ENCODE measurements around the gene CYP8B1.

The CYP8B1 gene, protein sequence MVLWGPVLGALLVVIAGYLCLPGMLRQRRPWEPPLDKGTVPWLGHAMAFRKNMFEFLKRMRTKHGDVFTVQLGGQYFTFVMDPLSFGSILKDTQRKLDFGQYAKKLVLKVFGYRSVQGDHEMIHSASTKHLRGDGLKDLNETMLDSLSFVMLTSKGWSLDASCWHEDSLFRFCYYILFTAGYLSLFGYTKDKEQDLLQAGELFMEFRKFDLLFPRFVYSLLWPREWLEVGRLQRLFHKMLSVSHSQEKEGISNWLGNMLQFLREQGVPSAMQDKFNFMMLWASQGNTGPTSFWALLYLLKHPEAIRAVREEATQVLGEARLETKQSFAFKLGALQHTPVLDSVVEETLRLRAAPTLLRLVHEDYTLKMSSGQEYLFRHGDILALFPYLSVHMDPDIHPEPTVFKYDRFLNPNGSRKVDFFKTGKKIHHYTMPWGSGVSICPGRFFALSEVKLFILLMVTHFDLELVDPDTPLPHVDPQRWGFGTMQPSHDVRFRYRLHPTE

GRCh38 chr3:42875325-42876151, at the start of gene CYP8B1:
CYP8B1 (minus strand) TSS chr3:42875879; CDS start chr3:42875816, 63 bp downstream.
- DNase-seq: no peak

GRCh38 chr3:42923606-42924005, 47.9 kb upstream of the CYP8B1 start:
- DNase-seq: no peak

- no peak for DNase-seq
Observed at GRCh38 chr3:42914771-42915515, 39.3 kb upstream of the CYP8B1 start.

DNA sequence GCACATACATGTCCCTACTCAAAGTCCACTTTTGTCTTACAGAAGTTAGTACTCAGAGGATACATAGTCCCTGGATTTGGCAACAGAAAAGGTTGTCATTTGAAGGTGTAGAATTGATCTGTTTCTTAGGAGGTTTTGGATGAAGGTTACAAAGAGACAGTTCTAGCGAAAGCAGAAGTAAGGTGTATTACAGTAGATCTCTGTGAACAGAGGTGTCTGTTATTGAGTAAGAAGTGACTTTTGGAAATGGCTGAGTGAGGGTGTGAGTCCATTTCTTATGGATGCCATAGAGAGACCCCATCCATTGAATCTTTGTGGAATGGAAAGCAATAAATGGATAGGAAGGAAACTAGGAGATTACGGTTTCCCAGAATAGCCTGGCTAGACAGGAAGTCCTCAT, 35.9 kb upstream of the CYP8B1 start:
- DNase-seq: no peak

DNA sequence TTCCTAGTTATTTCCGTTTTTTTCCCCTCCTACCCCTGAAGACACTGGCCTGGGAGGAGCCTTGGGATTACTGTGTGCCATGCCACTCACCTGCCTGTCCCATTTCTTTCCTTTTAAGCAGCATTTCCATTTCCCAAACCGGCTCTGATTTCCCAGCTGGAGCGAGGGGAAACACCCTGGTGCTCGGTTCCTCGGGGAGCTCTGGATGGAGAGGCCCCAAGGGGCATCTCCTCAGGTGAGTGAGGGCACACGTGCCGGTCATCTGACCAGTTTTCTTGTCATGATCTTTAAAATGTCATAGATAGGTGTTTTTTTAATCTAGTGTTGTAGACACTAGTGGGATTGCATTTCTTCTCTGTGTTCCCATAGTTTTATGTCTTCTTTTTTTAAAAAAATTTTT, 33.0 kb upstream of the CYP8B1 start:
- DNase-seq: no peak

GRCh38 chr3:42906848-42907183, 31.1 kb upstream of the CYP8B1 start:
- no peak for DNase-seq

DNA sequence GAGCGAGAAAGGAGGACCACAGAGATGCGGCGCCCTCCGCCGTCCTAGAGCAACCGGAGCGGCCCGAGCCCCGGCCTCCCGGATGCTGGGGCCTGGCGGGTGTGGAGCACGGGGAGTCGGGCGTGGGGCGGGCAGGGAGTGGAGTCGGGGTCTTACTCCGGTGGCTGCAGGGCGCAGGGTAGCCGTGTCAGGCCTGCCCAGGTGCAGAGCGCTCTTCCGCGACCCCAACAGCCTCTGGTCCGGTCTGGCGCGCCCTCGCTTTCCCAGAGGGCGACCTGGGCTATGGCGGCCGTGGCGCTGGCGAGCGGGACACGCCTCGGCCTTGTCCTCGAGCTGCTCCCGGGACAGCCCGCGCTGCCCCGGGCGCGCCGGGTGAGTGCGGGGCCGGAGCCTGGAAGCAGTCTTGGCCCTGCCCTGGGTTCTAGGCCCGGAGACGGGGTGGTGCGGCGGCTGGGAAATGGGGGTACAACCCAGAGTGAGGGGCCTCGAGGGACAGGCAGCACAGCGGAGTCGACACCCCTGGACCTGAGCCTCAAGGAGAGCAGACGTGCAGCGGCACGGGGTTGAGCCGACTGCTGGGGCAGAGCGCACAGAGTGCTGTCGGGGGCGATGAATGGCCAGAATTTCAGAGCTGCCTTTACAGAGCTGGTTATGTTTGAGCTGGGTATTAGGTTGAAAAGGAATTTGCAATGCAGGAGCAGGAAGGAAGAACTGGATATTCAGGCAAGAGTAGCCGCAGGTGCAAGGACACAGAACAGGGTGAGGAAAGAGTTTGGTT, 30.6 kb upstream of the CYP8B1 start, which contains the start of gene ZNF662:
Gene ZNF662, plus strand, starts transcription at position 73 of the 778 bp plus-strand sequence. CDS start 1,973 bp downstream, outside the sequence.
- no peak for DNase-seq

DNA sequence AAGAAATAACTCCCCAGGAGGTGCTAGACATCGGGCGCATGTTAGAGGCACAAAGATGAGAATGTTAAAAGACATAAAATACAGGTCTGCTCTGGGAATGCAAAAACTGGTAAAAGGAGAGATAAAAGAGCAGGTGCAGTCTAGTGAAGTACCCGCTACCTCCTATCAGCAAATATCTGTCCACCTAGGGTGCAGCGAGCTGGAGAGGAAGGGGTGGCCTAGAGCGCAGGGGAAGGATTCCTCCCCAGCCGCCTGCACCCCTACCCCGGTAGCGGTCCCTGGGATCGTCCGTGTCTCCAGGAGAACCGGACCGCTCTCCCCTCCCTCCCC, 30.0 kb upstream of the CYP8B1 start:
- peak; percentile 20 for DNase-seq

- no peak for DNase-seq
Observed at GRCh38 chr3:42904076-42904475, 28.4 kb upstream of the CYP8B1 start.

- no peak for DNase-seq
Observed at GRCh38 chr3:42902257-42902656, 26.6 kb upstream of the CYP8B1 start.

GRCh38 chr3:42901073-42901415, 25.4 kb upstream of the CYP8B1 start:
- no peak for DNase-seq

DNA sequence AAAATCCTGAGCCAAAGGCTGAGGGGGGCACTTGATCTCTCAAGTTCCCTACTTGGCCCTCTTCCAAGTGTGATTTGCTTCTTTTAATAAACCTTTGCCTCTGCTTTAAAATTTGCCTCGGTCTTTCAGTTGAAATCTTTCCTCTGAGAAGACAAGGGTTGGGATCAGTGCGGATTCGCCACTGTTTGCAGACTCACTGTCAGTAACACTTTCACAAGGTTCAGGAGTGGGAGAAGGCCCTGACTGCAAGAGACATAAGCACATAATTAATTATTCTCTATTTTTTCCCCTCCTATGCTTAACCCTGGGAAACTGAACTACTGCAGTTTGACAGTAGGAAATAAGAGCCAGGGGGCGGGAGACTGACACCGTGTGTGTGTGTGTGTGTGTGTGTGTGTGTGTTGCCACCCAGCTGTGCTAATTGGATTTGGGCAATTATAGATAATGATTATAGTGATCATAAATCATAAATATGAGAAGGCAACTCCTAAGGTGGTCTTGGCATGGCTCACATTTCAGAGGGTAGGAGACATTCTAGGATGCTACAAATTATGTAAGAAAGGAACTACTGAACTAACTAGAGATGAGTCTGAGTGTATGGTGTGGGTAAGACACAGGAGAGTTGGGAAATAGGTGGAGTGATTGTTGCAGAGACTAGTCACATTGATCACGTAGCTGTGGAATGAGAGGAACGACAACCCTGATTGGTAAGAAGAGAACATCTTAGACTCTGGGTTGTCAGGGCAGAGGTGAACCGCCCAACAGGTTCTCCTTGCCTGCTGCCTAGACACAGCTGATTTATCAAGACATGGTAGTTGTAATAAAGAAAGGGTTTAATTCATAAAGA, 24.8 kb upstream of the CYP8B1 start:
- DNase-seq: no peak

- no peak for DNase-seq
Observed at GRCh38 chr3:42898896-42899675, 23.4 kb upstream of the CYP8B1 start.

DNA sequence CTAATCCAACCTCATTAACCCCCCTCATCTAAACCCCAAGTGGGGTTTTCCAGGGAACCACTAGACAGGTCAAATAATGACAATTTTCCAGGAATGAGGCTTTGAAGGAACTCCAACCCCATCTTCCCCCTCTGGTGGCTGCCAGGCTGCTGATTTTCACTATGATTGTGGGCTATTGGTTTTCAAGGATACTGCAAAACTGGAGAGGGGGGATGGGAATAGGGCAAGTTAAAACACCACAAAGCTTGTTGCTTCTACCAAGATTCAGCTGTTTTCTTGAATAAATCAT, 19.8 kb upstream of the CYP8B1 start:
- DNase-seq: no peak

DNA sequence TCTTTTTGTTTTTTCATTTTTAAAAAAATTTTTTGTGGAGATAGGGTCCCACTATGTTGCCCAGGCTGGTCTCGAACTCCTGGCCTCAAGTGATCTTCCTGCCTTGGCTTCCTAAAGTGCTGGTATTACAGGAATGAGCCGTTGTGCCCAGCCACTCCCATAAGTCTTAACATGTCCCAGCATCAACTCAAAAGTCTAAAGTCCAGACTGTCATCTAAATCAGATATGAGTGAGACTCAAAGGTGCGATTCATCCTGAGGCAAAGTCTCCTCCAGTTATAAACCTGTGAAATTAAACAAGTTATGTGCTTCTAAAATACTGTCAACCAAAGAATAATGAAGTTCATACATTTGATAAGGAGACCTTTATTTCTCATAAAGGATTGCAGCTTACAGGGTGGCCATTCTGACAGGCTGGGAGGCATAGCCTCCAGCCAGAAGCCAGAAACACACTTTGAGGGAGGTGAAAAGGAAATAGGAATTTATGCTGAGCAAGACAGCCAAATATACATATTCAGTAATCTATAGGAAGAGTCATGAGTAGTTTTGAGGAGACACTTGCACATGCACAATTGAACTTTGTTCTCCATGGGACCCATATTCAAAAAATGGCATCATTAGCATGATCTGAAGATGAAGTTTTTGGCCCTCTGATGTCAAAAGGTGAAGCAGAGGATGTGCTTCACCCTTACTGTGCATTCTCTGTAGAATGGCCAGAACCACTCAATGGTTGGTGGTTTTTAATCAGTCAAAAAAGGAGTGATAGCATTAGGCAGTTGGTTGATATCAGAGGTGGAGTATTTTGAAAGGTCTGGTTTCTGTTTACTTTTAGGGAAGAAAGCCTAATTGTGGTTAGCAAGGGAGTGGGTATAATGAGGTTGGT, 19.3 kb upstream of the CYP8B1 start:
- DNase-seq: no peak

GRCh38 chr3:42892807-42893206, 17.1 kb upstream of the CYP8B1 start:
- no peak for DNase-seq

GRCh38 chr3:42892169-42892568, 16.5 kb upstream of the CYP8B1 start:
- DNase-seq: no peak

DNA sequence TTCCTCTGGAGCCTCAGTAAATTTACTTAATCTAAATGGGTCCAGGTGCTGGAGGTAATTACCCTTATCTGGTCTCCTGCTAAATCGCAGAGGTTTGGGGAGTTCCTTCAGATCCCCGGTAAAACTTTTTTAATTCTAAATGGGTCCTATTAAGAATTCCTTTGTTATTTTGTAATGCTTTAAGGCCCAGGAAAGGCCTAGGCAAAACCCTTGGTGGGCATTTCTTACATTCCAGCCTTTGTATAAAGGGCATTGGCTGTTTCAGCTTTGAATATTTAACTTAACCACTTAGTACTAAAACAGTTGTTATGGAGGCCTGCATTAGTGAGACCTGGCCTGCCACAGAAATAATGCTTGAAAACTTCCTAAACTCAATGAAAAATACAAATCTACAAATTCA, 15.4 kb upstream of the CYP8B1 start:
- DNase-seq: no peak

GRCh38 chr3:42887084-42887483, 11.4 kb upstream of the CYP8B1 start:
- no peak for DNase-seq

DNA sequence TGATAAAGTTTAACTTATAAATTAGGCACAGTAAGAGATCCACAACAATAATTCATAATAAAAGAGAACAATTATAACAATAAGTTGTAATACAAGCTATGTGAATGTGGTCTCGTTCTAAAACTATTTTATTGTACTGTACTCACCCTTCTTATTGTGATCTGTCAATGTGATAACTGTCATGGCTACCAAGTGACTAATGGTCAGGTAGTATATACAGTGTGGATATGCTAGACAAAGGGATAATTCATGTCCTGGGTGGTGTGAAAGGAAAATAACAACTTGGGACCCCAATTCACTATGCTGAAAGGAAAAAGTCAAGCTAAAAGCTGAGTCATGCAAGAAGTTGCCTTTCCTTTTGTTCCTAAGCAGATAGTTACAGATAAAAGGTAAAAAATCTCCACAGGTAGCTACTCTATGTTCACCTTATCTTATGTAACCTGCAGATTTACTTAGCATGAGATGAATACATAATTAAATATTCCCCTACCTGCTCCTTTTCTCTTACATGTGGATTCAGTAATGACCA, 10.7 kb upstream of the CYP8B1 start:
- DNase-seq: no peak

Data from NCI-H345 (cell line).